Measurements from ENCODE around the gene ADGRL2.

The ADGRL2 gene

GRCh38 chr1:81998165-81998564, 197.4 kb downstream of the ADGRL2 start:
- no peak for TF ChIP-seq EZH2 (IDR thresholded peaks at IDR 0.05; ENCODE audit: borderline replicate concordance, low read depth, low read length, severe bottlenecking)
- no peak overlapping the region for H3K4me3 ChIP-seq (ENCODE audit: low read depth in 1 of 2, low read length in 2 of 2)
- no peak overlapping the region for H3K9ac ChIP-seq (ENCODE audit: low read depth, low read length)
- no peaks in the 10 kb centered on the region for H3K36me3 ChIP-seq (ENCODE audit: insufficient read depth, low read length)
- H4K20me1 ChIP-seq (ENCODE audit: insufficient read depth, low read length): no peaks in the 10 kb centered on the region
- H3K9me3 ChIP-seq (ENCODE audit: insufficient read depth, low read length, severe bottlenecking): no peaks in the 10 kb centered on the region
- H3K4me1 ChIP-seq (ENCODE audit: insufficient read depth, low read length): no peaks in the 10 kb centered on the region
- no peaks in the 10 kb centered on the region for H3K27me3 ChIP-seq (ENCODE audit: insufficient read depth, low read length, poor library complexity)
- no peaks in the 10 kb centered on the region for H3K79me2 ChIP-seq (ENCODE audit: insufficient read depth, low read length)
- DNase-seq (no peak), ATAC-seq (ENCODE audit: insufficient read depth, low read depth) (no peak)
- no peak overlapping the region for H3K27ac ChIP-seq (ENCODE audit: low read length)
- no peak overlapping the region for H2AFZ ChIP-seq (ENCODE audit: low read depth, low read length)
- no peak overlapping the region for H3K4me2 ChIP-seq (ENCODE audit: insufficient read depth, low read length)

GRCh38 chr1:81999364-81999763, 198.6 kb downstream of the ADGRL2 start:
- no peak for DNase-seq
- Histone ChIP-seq H3K4me2 (ENCODE audit: insufficient read depth, low read length) (no peak overlapping the region), H3K4me3 (ENCODE audit: low read depth in 1 of 2, low read length in 2 of 2) (no peak overlapping the region), H2AFZ (ENCODE audit: low read depth, low read length) (no peak overlapping the region), H3K9ac (ENCODE audit: low read depth, low read length) (no peak overlapping the region), H3K4me1 (ENCODE audit: insufficient read depth, low read length) (no peaks in the 10 kb centered on the region), H3K79me2 (ENCODE audit: insufficient read depth, low read length) (no peaks in the 10 kb centered on the region), H3K36me3 (ENCODE audit: insufficient read depth, low read length) (no peaks in the 10 kb centered on the region), H3K27ac (ENCODE audit: low read length) (no peak overlapping the region), H4K20me1 (ENCODE audit: insufficient read depth, low read length) (no peaks in the 10 kb centered on the region), H3K9me3 (ENCODE audit: insufficient read depth, low read length, severe bottlenecking) (no peaks in the 10 kb centered on the region), H3K27me3 (ENCODE audit: insufficient read depth, low read length, poor library complexity) (no peaks in the 10 kb centered on the region)
- no peak for ATAC-seq (ENCODE audit: insufficient read depth, low read depth)
- TF ChIP-seq EZH2 (IDR thresholded peaks at IDR 0.05; ENCODE audit: borderline replicate concordance, low read depth, low read length, severe bottlenecking): no peak
- no peak for TF ChIP-seq CTCF (IDR thresholded peaks at IDR 0.05; ENCODE audit: borderline replicate concordance, extremely low read depth, low read length, poor library complexity, severe bottlenecking)

GRCh38 chr1:82000221-82000620, 199.5 kb downstream of the ADGRL2 start:
- H3K4me1 ChIP-seq (ENCODE audit: insufficient read depth, low read length): no peaks in the 10 kb centered on the region
- TF ChIP-seq EZH2 (IDR thresholded peaks at IDR 0.05; ENCODE audit: borderline replicate concordance, low read depth, low read length, severe bottlenecking) (no peak), CTCF (IDR thresholded peaks at IDR 0.05; ENCODE audit: borderline replicate concordance, extremely low read depth, low read length, poor library complexity, severe bottlenecking) (no peak)
- no peaks in the 10 kb centered on the region for H3K9me3 ChIP-seq (ENCODE audit: insufficient read depth, low read length, severe bottlenecking)
- H3K36me3 ChIP-seq (ENCODE audit: insufficient read depth, low read length): no peaks in the 10 kb centered on the region
- no peaks in the 10 kb centered on the region for H4K20me1 ChIP-seq (ENCODE audit: insufficient read depth, low read length)
- no peak overlapping the region for H3K4me2 ChIP-seq (ENCODE audit: insufficient read depth, low read length)
- no peak overlapping the region for H3K27ac ChIP-seq (ENCODE audit: low read length)
- H2AFZ ChIP-seq (ENCODE audit: low read depth, low read length): no peak overlapping the region
- no peak for DNase-seq
- no peak overlapping the region for H3K4me3 ChIP-seq (ENCODE audit: low read depth in 1 of 2, low read length in 2 of 2)
- no peak overlapping the region for H3K9ac ChIP-seq (ENCODE audit: low read depth, low read length)
- H3K27me3 ChIP-seq (ENCODE audit: insufficient read depth, low read length, poor library complexity): no peaks in the 10 kb centered on the region
- H3K79me2 ChIP-seq (ENCODE audit: insufficient read depth, low read length): no peaks in the 10 kb centered on the region
- no peak for ATAC-seq (ENCODE audit: insufficient read depth, low read depth)

GRCh38 chr1:82001345-82001744, 200.6 kb downstream of the ADGRL2 start:
- Histone ChIP-seq H3K79me2 (ENCODE audit: insufficient read depth, low read length) (no peaks in the 10 kb centered on the region), H3K27me3 (ENCODE audit: insufficient read depth, low read length, poor library complexity) (no peaks in the 10 kb centered on the region)
- DNase-seq: no peak

More at GRCh38 chr1:82001345-82001744, 200.6 kb downstream of the ADGRL2 start:
- H4K20me1 ChIP-seq (ENCODE audit: insufficient read depth, low read length): no peaks in the 10 kb centered on the region
- no peak overlapping the region for H3K27ac ChIP-seq (ENCODE audit: low read length)
- TF ChIP-seq CTCF (IDR thresholded peaks at IDR 0.05; ENCODE audit: borderline replicate concordance, extremely low read depth, low read length, poor library complexity, severe bottlenecking): no peak
- no peak for TF ChIP-seq EZH2 (IDR thresholded peaks at IDR 0.05; ENCODE audit: borderline replicate concordance, low read depth, low read length, severe bottlenecking)
- no peaks in the 10 kb centered on the region for H3K4me1 ChIP-seq (ENCODE audit: insufficient read depth, low read length)
- no peak overlapping the region for H3K9ac ChIP-seq (ENCODE audit: low read depth, low read length)
- H3K9me3 ChIP-seq (ENCODE audit: insufficient read depth, low read length, severe bottlenecking): no peaks in the 10 kb centered on the region
- no peak overlapping the region for H3K4me3 ChIP-seq (ENCODE audit: low read depth in 1 of 2, low read length in 2 of 2)
- no peak overlapping the region for H3K4me2 ChIP-seq (ENCODE audit: insufficient read depth, low read length)
- H3K36me3 ChIP-seq (ENCODE audit: insufficient read depth, low read length): no peaks in the 10 kb centered on the region
- no peak overlapping the region for H2AFZ ChIP-seq (ENCODE audit: low read depth, low read length)
- no peak for ATAC-seq (ENCODE audit: insufficient read depth, low read depth)

All from DND-41 (cell line).